H1 (cell line): ENCODE data around the gene ZNF398. TPM values are rescaled to one million over a fixed set of nuclear protein-coding genes. Genes with fewer than 3 reads are reported as not detected.

ENCODE experiments used
- CTCF ChIA-PET: fragments of 300-600 bp; sonication (Branson Sonifier 250); formaldehyde crosslinking; loops from one replicate; lab custom pipeline; 2021; ENCODE audit not compliant: partially characterized antibody; lab: Charles Lee
- POLR2A ChIA-PET: fragments of 300-600 bp; sonication (Branson Sonifier 250); formaldehyde crosslinking; loops from one replicate; lab custom pipeline; 2021; ENCODE audit warnings: inconsistent platforms; ENCODE audit not compliant: partially characterized antibody; lab: Charles Lee
- DNase-seq, 2 experiments: peaks; one replicate each; pipeline versions ENCODE4 v3.0.0 to v3.0.0-alpha.2; 2010 to 2022; ENCODE audit warnings: low spot score in 2 of 2, low read depth in 1 of 2, mixed read lengths in 1 of 2
- FAIRE-seq: peaks from 2 replicates; lab custom pipeline; 2011; peaks lifted over from hg19 to GRCh38; lab: Jason Lieb, UNC
- H2AFZ ChIP-seq: 2 replicates; pipeline ENCODE4 v1.8.1; 2012; ENCODE audit warnings: low read length, inconsistent platforms
- H2AK5ac ChIP-seq: 2 replicates; pipeline ENCODE4 v1.6.1; 2013; ENCODE audit warnings: low read depth, low read length
- H2BK120ac ChIP-seq: replicated peaks from 2 replicates; pipeline ENCODE3; 2013; ENCODE audit warnings: low read depth, low read length, inconsistent platforms
- H2BK12ac ChIP-seq: 2 replicates; pipeline ENCODE4 v1.6.1; 2013; ENCODE audit warnings: low read depth, low read length
- H2BK15ac ChIP-seq: 2 replicates; pipeline ENCODE4 v1.6.1; 2013; ENCODE audit warnings: low read length
- H2BK20ac ChIP-seq: 2 replicates; pipeline ENCODE4 v1.6.1; 2013; ENCODE audit warnings: low read length
- H2BK5ac ChIP-seq: 2 replicates; pipeline ENCODE4 v1.6.1; 2013; ENCODE audit warnings: low read depth, low read length
- H3K14ac ChIP-seq: 2 replicates; pipeline ENCODE4 v1.6.1; 2013; ENCODE audit warnings: inconsistent platforms; ENCODE audit not compliant: insufficient read length
- H3K18ac ChIP-seq: 2 replicates; pipeline ENCODE4 v1.6.1; 2013; ENCODE audit warnings: low read length; ENCODE audit errors: extremely low read depth
- H3K23ac ChIP-seq: 2 replicates; pipeline ENCODE4 v1.6.1; 2013; ENCODE audit warnings: inconsistent platforms; ENCODE audit not compliant: insufficient read length
- H3K23me2 ChIP-seq: 2 replicates; pipeline ENCODE4 v1.6.1; 2013; ENCODE audit warnings: low read depth, low read length
- H3K27ac ChIP-seq: 2 replicates; pipeline ENCODE4 v1.6.1; 2011; ENCODE audit warnings: low read depth, low read length, inconsistent platforms
- H3K27me3 ChIP-seq, 4 experiments: replicated peaks in 1 of 4; 1 replicate in 1 of 4; 2 replicates in 3 of 4; pipeline versions ENCODE4 v1.6.1 to v1.8.1; 2011 to 2013; ENCODE audit warnings: low read length in 3 of 4, mild to moderate bottlenecking in 3 of 4, inconsistent platforms in 2 of 4, mixed read lengths in 2 of 4, moderate library complexity in 1 of 4; ENCODE audit not compliant: control insufficient read depth in 3 of 4, insufficient read depth in 3 of 4; ENCODE audit errors: extremely low read depth in 1 of 4
- H3K36me3 ChIP-seq, 4 experiments: 2 replicates each; pipeline versions ENCODE4 v1.6.1 to v1.8.1; 2011 to 2013; ENCODE audit warnings: mild to moderate bottlenecking in 4 of 4, low read length in 3 of 4, moderate library complexity in 2 of 4, control low read depth in 1 of 4, inconsistent platforms in 1 of 4; ENCODE audit not compliant: insufficient read depth in 4 of 4, control insufficient read depth in 2 of 4
- H3K4ac ChIP-seq: replicated peaks from 2 replicates; pipeline ENCODE3; 2013; ENCODE audit warnings: low read length, low read depth, mixed read lengths, inconsistent platforms; ENCODE audit not compliant: insufficient read length
- H3K4me1 ChIP-seq, 4 experiments: replicated peaks in 1 of 4; 1 replicate in 1 of 4; 2 replicates in 3 of 4; pipeline versions ENCODE4 v1.6.1 to v1.8.1; 2011 to 2013; ENCODE audit warnings: low read length in 3 of 4, inconsistent platforms in 2 of 4, mixed read lengths in 1 of 4; ENCODE audit not compliant: insufficient read depth in 4 of 4, control insufficient read depth in 3 of 4
- H3K4me2 ChIP-seq, 2 experiments: 2 replicates each; pipeline versions ENCODE4 v1.6.1 to v1.8.1; 2011 to 2013; ENCODE audit warnings: low read depth in 2 of 2, low read length in 2 of 2, control low read depth in 1 of 2, inconsistent platforms in 1 of 2, mild to moderate bottlenecking in 1 of 2; ENCODE audit not compliant: insufficient read depth in 1 of 2
- H3K4me3 ChIP-seq, 4 experiments: fragments of 200-600, 300-600 bp in 1 of 4; sonication (generic), shearing (Covaris generic), sonication (Bioruptor Twin) in 1 of 4; 2 replicates each; pipeline versions ENCODE4 v1.5.1 to v1.8.1; 2011 to 2016; ENCODE audit warnings: low read length in 4 of 4, low read depth in 3 of 4, control low read depth in 2 of 4, inconsistent platforms in 2 of 4, mild to moderate bottlenecking in 2 of 4, mixed read lengths in 1 of 4, moderate library complexity in 1 of 4; ENCODE audit not compliant: insufficient read depth in 2 of 4; ENCODE audit errors: extremely low read depth in 1 of 4
- H3K56ac ChIP-seq: replicated peaks from 2 replicates; pipeline ENCODE3; 2013; ENCODE audit warnings: low read depth, mild to moderate bottlenecking, mixed read lengths, low read length, inconsistent platforms; ENCODE audit not compliant: insufficient read length
- H3K79me1 ChIP-seq: 2 replicates; pipeline ENCODE4 v1.6.1; 2013; ENCODE audit warnings: low read depth, low read length, control low read depth
- H3K79me2 ChIP-seq, 2 experiments: 2 replicates each; pipeline versions ENCODE4 v1.6.1 to v1.8.1; 2012 to 2013; ENCODE audit warnings: low read length in 2 of 2, mild to moderate bottlenecking in 2 of 2, inconsistent platforms in 1 of 2; ENCODE audit not compliant: insufficient read depth in 2 of 2, control insufficient read depth in 1 of 2
- H3K9ac ChIP-seq, 4 experiments: replicated peaks in 1 of 4; 1 replicate in 1 of 4; 2 replicates in 3 of 4; pipeline versions ENCODE4 v1.6.1 to v1.8.1; 2011 to 2013; ENCODE audit warnings: low read depth in 3 of 4, low read length in 3 of 4, control low read depth in 2 of 4, mild to moderate bottlenecking in 2 of 4, moderate library complexity in 2 of 4, inconsistent platforms in 1 of 4; ENCODE audit errors: extremely low read depth in 1 of 4
- H3K9me3 ChIP-seq, 2 experiments: 2 replicates each; pipeline versions ENCODE4 v1.6.1 to v1.8.1; 2012 to 2013; ENCODE audit warnings: mild to moderate bottlenecking in 2 of 2, moderate library complexity in 2 of 2, control low read depth in 1 of 2, inconsistent platforms in 1 of 2, low read depth in 1 of 2, low read length in 1 of 2, mixed read lengths in 1 of 2; ENCODE audit not compliant: insufficient read depth in 2 of 2
- H4K20me1 ChIP-seq, 2 experiments: replicated peaks in 1 of 2; 2 replicates each; pipeline versions ENCODE3 to v1.8.1; 2011 to 2013; ENCODE audit warnings: inconsistent platforms in 2 of 2, low read length in 2 of 2, mild to moderate bottlenecking in 1 of 2; ENCODE audit not compliant: insufficient read depth in 2 of 2, control insufficient read depth in 1 of 2
- H4K5ac ChIP-seq: 2 replicates; pipeline ENCODE4 v1.6.1; 2013; ENCODE audit warnings: low read length, low read depth, mixed read lengths, inconsistent platforms; ENCODE audit not compliant: insufficient read length
- H4K8ac ChIP-seq: 2 replicates; pipeline ENCODE4 v1.8.0; 2013; ENCODE audit warnings: mild to moderate bottlenecking, moderate library complexity, low read length, inconsistent platforms; ENCODE audit not compliant: insufficient read depth; ENCODE audit errors: extremely low read depth
- H4K91ac ChIP-seq: replicated peaks from 2 replicates; pipeline ENCODE3; 2013; ENCODE audit warnings: low read length, mixed read lengths, inconsistent platforms; ENCODE audit not compliant: insufficient read length
- BACH1 ChIP-seq: IDR thresholded peaks from 2 replicates; pipeline ENCODE4 v1.6.1; 2012; ENCODE audit warnings: low read length, improper control_type of control experiment
- E2F6 ChIP-seq: IDR thresholded peaks from 2 replicates; pipeline ENCODE4 v1.6.1; 2012; ENCODE audit warnings: inconsistent platforms
- SIN3A ChIP-seq, 2 experiments: IDR thresholded peaks in 1 of 2; conservative IDR thresholded peaks in 1 of 2; 2 replicates each; pipeline ENCODE4 v1.6.1; 2011 to 2012; ENCODE audit warnings: low read length in 2 of 2, improper control_type of control experiment in 1 of 2, low read depth in 1 of 2, mild to moderate bottlenecking in 1 of 2
- SUZ12 ChIP-seq: fragments of 200-600 bp; sonication (generic); IDR thresholded peaks from 2 replicates; pipeline ENCODE4 v1.6.1; 2012; ENCODE audit warnings: mild to moderate bottlenecking, inconsistent platforms, low read length, moderate library complexity, mixed read lengths
- WGBS, 2 experiments: shearing (Covaris generic) in 1 of 2; methylation state at CpG; one replicate each; pipeline versions ENCODE4 v1.1.6 to v1.1.7; 2013 to 2015; ENCODE audit warnings: low lambda C conversion rate in 2 of 2, mixed read lengths in 2 of 2, inconsistent platforms in 1 of 2, low coverage in 1 of 2, missing lambda C conversion rate in 1 of 2; ENCODE audit not compliant: insufficient replicate concordance in 2 of 2, insufficient coverage in 1 of 2, insufficient read length in 1 of 2; ENCODE audit errors: extremely low coverage in 1 of 2, missing lambda C conversion rate in 1 of 2; 5-methylcytosine and 5-hydroxymethylcytosine counted together
- polyA plus RNA-seq, 7 experiments: library from polyadenylated mRNA; depleted of rRNA in 3 of 7; stranded (reverse) in 5 of 7; unstranded in 2 of 7; fragments of >200 nt in 5 of 7; fragments of 200-250 nt in 2 of 7; gene quantifications; 1 replicate in 5 of 7; 2 replicates in 1 of 7; 4 replicates in 1 of 7; pipeline versions ENCODE4 v1.2.1 to v1.2.3, GENCODE V29; 2011 to 2013; ENCODE audit warnings: missing spikeins in 2 of 7, mixed read lengths in 2 of 7
- total RNA-seq: library from RNA; stranded (reverse); fragmentation: NEBNext Ultra II Directional; extraction: Animal tissue kit (Norgen Biotek cat#: 25700); gene quantifications from 2 replicates; pipeline ENCODE4 v1.2.1, GENCODE V29; 2021
- TF ChIP-seq, protein P1 (sequence below): IDR thresholded peaks from 2 replicates; pipeline ENCODE4 v1.6.1; 2012; ENCODE audit warnings: inconsistent platforms

Gene ZNF398
- total and polyA plus RNA-seq, 2 of the 8 experiments (the other 6 are each of a cell fraction or from before 2014, with no cell fraction given) = 52.7 to 63.5 TPM

GRCh38 chr7:149126662-149127266 is 20.5 kb upstream of the ZNF398 start:
- H3K4me3 ChIP-seq = peak overlapping the region; percentile 83 to 95 (median 88)
- H2AK5ac ChIP-seq = peak overlapping the region; percentile 91; the same call in 1 of the 2 replicates
- H3K56ac ChIP-seq = peak overlapping the region; percentile 86
- peak overlapping the region; percentile 67 to 91 (median 89) for H3K9ac ChIP-seq
- H3K79me2 ChIP-seq = peaks cover 3 to 21% of the 10 kb centered on the region in 2 experiments; a peak in 3 of 4 replicates
- H3K23me2 ChIP-seq = peaks cover 6% of the 10 kb centered on the region; the same call in 1 of the 2 replicates
- POLR2A ChIA-PET = interaction anchor here (0.8 to 11.3 kb wide), 10 partner anchors 9 to 68 kb away, joined by 4 to 142 read pairs (median 7); partner anchors contain the start of genes ZNF282 and ZNF398
- H3K4ac ChIP-seq = peak overlapping the region; percentile 82
- H3K27ac ChIP-seq = peak overlapping the region; percentile 68; the same call in 1 of the 2 replicates
- DNase-seq (peak in 1 of 2 experiments; percentile 73), FAIRE-seq (no peak)
- H4K5ac ChIP-seq = peak overlapping the region; percentile 93
- H4K20me1 ChIP-seq = no peaks in the 10 kb centered on the region
- peak overlapping the region; percentile 99 for H2BK5ac ChIP-seq
- no peak overlapping the region for H3K23ac ChIP-seq
- H3K79me1 ChIP-seq = no peaks in the 10 kb centered on the region; the same call in 1 of the 2 replicates
- peak overlapping the region; percentile 100 for H3K18ac ChIP-seq
- H3K4me1 ChIP-seq = peaks cover 0 to 12% (median 3%) of the 10 kb centered on the region in 4 experiments; a peak in 3 of 7 replicates
- WGBS, 2 experiments = 11% methylated on average over 17 of the region's 48 CpGs; no CpG with 5 or more reads in 1 of the 2 experiments
- peaks cover 6 to 8% of the 10 kb centered on the region in 2 experiments; a peak in 3 of 4 replicates for H3K9me3 ChIP-seq
- H3K36me3 ChIP-seq = peaks cover 0 to 23% (median 9%) of the 10 kb centered on the region in 4 experiments; a peak in 6 of 8 replicates
- H3K4me2 ChIP-seq = peak overlapping the region; percentile 83 to 90
- TF ChIP-seq SIN3A (conservative IDR thresholded peaks at IDR 0.05 in 1 of 2, IDR thresholded peaks at IDR 0.05 in 1 of 2; ENCODE audit: low read depth in 1 of 2, low read length in 2 of 2) (0 out of 4 replicates have a peak, but pooled peaks of 1 of the 2 experiments have one; percentile 5), E2F6 (peak; percentile 88), BACH1 (no peak), SUZ12 (no peak)
- TF ChIP-seq, protein P1, sequence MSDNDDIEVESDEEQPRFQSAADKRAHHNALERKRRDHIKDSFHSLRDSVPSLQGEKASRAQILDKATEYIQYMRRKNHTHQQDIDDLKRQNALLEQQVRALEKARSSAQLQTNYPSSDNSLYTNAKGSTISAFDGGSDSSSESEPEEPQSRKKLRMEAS = peak; percentile 55; the same call in 1 of the 2 replicates
- no peak overlapping the region for H2BK20ac ChIP-seq
- peak overlapping the region; percentile 68 for H3K14ac ChIP-seq
- H4K8ac ChIP-seq = peak overlapping the region; percentile 94
- no peak overlapping the region for H2AFZ ChIP-seq
- H2BK12ac ChIP-seq = peak overlapping the region; percentile 92; the same call in 1 of the 2 replicates
- CTCF ChIA-PET = interaction anchor here (0.7 to 7.4 kb wide), 15 partner anchors 10 to 705 kb away, joined by 3 to 84 read pairs (median 4); partner anchors contain the start of gene ZNF398
- no peaks in the 10 kb centered on the region for H3K27me3 ChIP-seq
- peak overlapping the region; percentile 99 for H2BK15ac ChIP-seq
- peak overlapping the region; percentile 99 for H4K91ac ChIP-seq
- H2BK120ac ChIP-seq = peak overlapping the region; percentile 44
